K562 (cell line): ENCODE measurements around the gene KRTAP9-2. TPM values are rescaled to one million over a fixed set of nuclear protein-coding genes. Genes with fewer than 3 reads are reported as not detected.

Experiments used
- ATAC-seq: fragments of 200-7000 bp; cut with Tn5 transposase; 3 replicates; pipeline ENCODE4 v1.9.1; 2020; ENCODE audit warnings: moderate library complexity
- BruUV-seq: library from RNA; stranded (reverse); fragments of 400-500 nt; replicated peaks from 2 replicates; lab custom pipeline; 2021; lab: Mats Ljungman, UMichigan
- CTCF ChIA-PET: fragments of 300-600 bp; formaldehyde crosslinking; extraction: SDS; loops from one replicate; lab custom pipeline; 2021; ENCODE audit warnings: low intra/inter-chr PET ratio; lab: Yijun Ruan, JAX
- POLR2A ChIA-PET: fragments of 300-600, 350-650 bp; sonication (Branson Sonifier 250); formaldehyde crosslinking; extraction: SDS; loops from one replicate; lab custom pipeline; 2021; ENCODE audit warnings: antibody characterized with exemption, inconsistent platforms; lab: Yijun Ruan, JAX
- DNase-seq, 4 experiments: peaks; one replicate each; pipeline versions ENCODE4 v3.0.0 to v3.0.0-alpha.2; 2011 to 2018; ENCODE audit warnings: low spot score in 3 of 4, mixed read lengths in 3 of 4; ENCODE audit errors: extremely low read depth in 1 of 4
- FAIRE-seq: peaks from 2 replicates; lab custom pipeline; 2011; peaks lifted over from hg19 to GRCh38; lab: Jason Lieb, UNC
- H2AFZ ChIP-seq: 2 replicates; pipeline ENCODE4 v1.6.0; 2011; ENCODE audit warnings: low read depth, low read length, control low read depth, inconsistent platforms
- H3K27ac ChIP-seq: fragments of 200-600 bp; 3 replicates; pipeline ENCODE4 v1.8.0; 2011; ENCODE audit warnings: low read depth, mild to moderate bottlenecking, control low read depth, inconsistent platforms, low read length, moderate library complexity, mixed read lengths; ENCODE audit errors: extremely low read depth
- H3K27me3 ChIP-seq, 2 experiments: fragments of 300-600 bp in 1 of 2; 2 replicates in 1 of 2; 3 replicates in 1 of 2; pipeline versions ENCODE4 v1.6.0 to v1.8.0; 2011; ENCODE audit warnings: inconsistent platforms in 2 of 2, low read length in 2 of 2, mild to moderate bottlenecking in 1 of 2, mixed read lengths in 1 of 2, moderate library complexity in 1 of 2; ENCODE audit not compliant: control insufficient read depth in 2 of 2, insufficient read depth in 2 of 2
- H3K36me3 ChIP-seq: fragments of 300-600 bp; 3 replicates; pipeline ENCODE4 v1.8.0; 2011; ENCODE audit warnings: mild to moderate bottlenecking, low read length, inconsistent platforms; ENCODE audit not compliant: control insufficient read depth, insufficient read depth
- H3K4me1 ChIP-seq, 2 experiments: fragments of 200-600 bp in 1 of 2; replicated peaks in 1 of 2; 2 replicates in 1 of 2; 3 replicates in 1 of 2; pipeline versions ENCODE4 v1.5.1 to v1.8.0; 2011; ENCODE audit warnings: inconsistent platforms in 2 of 2, low read length in 2 of 2, mild to moderate bottlenecking in 1 of 2, mixed read lengths in 1 of 2, moderate library complexity in 1 of 2; ENCODE audit not compliant: control insufficient read depth in 2 of 2, insufficient read depth in 2 of 2
- H3K4me2 ChIP-seq: 2 replicates; pipeline ENCODE4 v1.6.1; 2011; ENCODE audit warnings: low read length, control low read depth, inconsistent platforms, mixed read lengths; ENCODE audit not compliant: insufficient read depth
- H3K4me3 ChIP-seq: fragments of 200-600 bp; sonication (generic), shearing (Covaris generic); 2 replicates; pipeline ENCODE4 v1.5.1; 2016; ENCODE audit warnings: control low read depth, inconsistent platforms
- H3K79me2 ChIP-seq: fragments of 200-600 bp; 3 replicates; pipeline ENCODE4 v1.8.0; 2011; ENCODE audit warnings: low read length, inconsistent platforms; ENCODE audit not compliant: control insufficient read depth, insufficient read depth
- H3K9ac ChIP-seq, 2 experiments: 2 replicates each; pipeline versions ENCODE4 v1.6.0 to v1.6.1; 2011; ENCODE audit warnings: low read depth in 2 of 2, low read length in 2 of 2, control low read depth in 1 of 2, inconsistent platforms in 1 of 2, mild to moderate bottlenecking in 1 of 2, mixed read lengths in 1 of 2; ENCODE audit not compliant: insufficient read depth in 1 of 2
- H3K9me1 ChIP-seq: one replicate; pipeline ENCODE4 v1.6.0; 2011; ENCODE audit warnings: inconsistent platforms, mild to moderate bottlenecking, low read length, moderate library complexity; ENCODE audit not compliant: control insufficient read depth, insufficient read depth
- H3K9me3 ChIP-seq: replicated peaks from 2 replicates; pipeline ENCODE4 v1.5.1; 2011; ENCODE audit warnings: low read depth, low read length, inconsistent platforms; ENCODE audit not compliant: control insufficient read depth, insufficient read depth
- H4K20me1 ChIP-seq: replicated peaks from 2 replicates; pipeline ENCODE4 v1.6.1; 2011; ENCODE audit warnings: low read length, inconsistent platforms, mixed read lengths; ENCODE audit not compliant: control insufficient read depth, insufficient read depth
- ATF7 ChIP-seq: fragments of 450-650 bp; IDR thresholded peaks from 2 replicates; pipeline ENCODE4 v1.7.1; 2014; ENCODE audit warnings: mild to moderate bottlenecking, moderate library complexity
- CBFA2T2 ChIP-seq: fragments of 450-650 bp; conservative IDR thresholded peaks from 2 replicates; pipeline ENCODE4 v1.6.1; 2017; ENCODE audit warnings: mild to moderate bottlenecking
- CBX5 ChIP-seq: IDR thresholded peaks from 2 replicates; pipeline ENCODE4 v1.6.1; 2014; ENCODE audit warnings: low read depth, borderline replicate concordance
- DNMT1 ChIP-seq: fragments of 450-650 bp; IDR thresholded peaks from 2 replicates; pipeline ENCODE4 v1.6.1; 2016; ENCODE audit warnings: antibody characterized with exemption, mild to moderate bottlenecking
- GABPB2 ChIP-seq: fragments of 250-450 bp; sonication (Bioruptor Pico); conservative IDR thresholded peaks from 2 replicates; pipeline ENCODE4 v1.5.1; 2021; ENCODE audit warnings: mild to moderate bottlenecking
- HOXB6 ChIP-seq: fragments of 250-450 bp; sonication (Bioruptor Pico); IDR thresholded peaks from 2 replicates; pipeline ENCODE4 v1.5.1; 2022; ENCODE audit warnings: mild to moderate bottlenecking, borderline replicate concordance
- KDM2B ChIP-seq: fragments of 250-450 bp; sonication (Bioruptor Pico); IDR thresholded peaks from 2 replicates; pipeline ENCODE4 v1.8.0; 2021; ENCODE audit warnings: mild to moderate bottlenecking, moderate library complexity
- PCBP2 ChIP-seq: fragments of 200-400 bp; formaldehyde crosslinking; IDR thresholded peaks from 2 replicates; pipeline ENCODE4 v1.6.1; 2018; ENCODE audit warnings: low read length, low read depth, mild to moderate bottlenecking, moderate library complexity; ENCODE audit not compliant: poor library complexity, severe bottlenecking
- PTRF ChIP-seq: fragments of 450-650 bp; IDR thresholded peaks from 2 replicates; pipeline ENCODE4 v1.6.1; 2016; ENCODE audit warnings: mild to moderate bottlenecking, missing genetic modification characterization, missing compliant biosample characterization
- SIRT6 ChIP-seq: IDR thresholded peaks from one replicate; pipeline ENCODE4 v1.6.1; 2012; ENCODE audit warnings: low read depth, mild to moderate bottlenecking, control low read depth, inconsistent platforms, low read length, moderate library complexity
- ZNF217 ChIP-seq: sonication (generic); formaldehyde crosslinking; IDR thresholded peaks from 2 replicates; pipeline ENCODE4 v1.8.0; 2022; ENCODE audit warnings: mild to moderate bottlenecking, missing genetic modification reagents
- ZNF232 ChIP-seq: sonication (generic); formaldehyde crosslinking; IDR thresholded peaks from 2 replicates; pipeline ENCODE4 v1.8.0; 2022; ENCODE audit warnings: mild to moderate bottlenecking, missing genetic modification reagents
- ZNF696 ChIP-seq: fragments of 250-450 bp; sonication (Bioruptor Pico); conservative IDR thresholded peaks from 2 replicates; pipeline ENCODE4 v1.4.0; 2020; ENCODE audit warnings: mild to moderate bottlenecking, moderate library complexity
- WGBS: fragments of 100-300 bp; shearing (Covaris generic); methylation state at CpG from one replicate; pipeline ENCODE4 v1.1.6; 2016; ENCODE audit warnings: low coverage, mixed read lengths; ENCODE audit not compliant: insufficient coverage; ENCODE audit errors: missing lambda C conversion rate; 5-methylcytosine and 5-hydroxymethylcytosine counted together
- in situ Hi-C: fragments of 300-500 bp; cut with MboI; formaldehyde crosslinking; loops from 4 replicates; pipeline ENCODE4 v1.15.0; 2018; ENCODE audit warnings: inconsistent platforms, mixed read lengths
- intact Hi-C: fragments of 100-400 bp; cut with micrococcal nuclease; formaldehyde crosslinking; loops from 2 replicates; pipeline ENCODE4 v1.14.2; 2022
- polyA plus RNA-seq, 8 experiments: library from polyadenylated mRNA; depleted of rRNA in 4 of 8; stranded (reverse) in 5 of 8; unstranded in 3 of 8; fragments of >200 nt; fragmentation: Nextera tagmentation in 2 of 8; fragmentation: Illumina TruSeq in 1 of 8; extraction: Ambion mirVana in 2 of 8; extraction: Trizol in 1 of 8; gene quantifications; 2 replicates each; pipeline versions ENCODE4 v1.2.1 to v1.2.3, GENCODE V29; 2011 to 2014; ENCODE audit warnings: inconsistent platforms in 1 of 8, missing spikeins in 1 of 8
- total RNA-seq, 7 experiments: library from RNA; depleted of rRNA in 6 of 7; stranded (reverse); fragments of >200 nt in 6 of 7; fragmentation: Illumina TruSeq in 2 of 7; extraction: Trizol in 2 of 7; gene quantifications; 2 replicates each; pipeline versions ENCODE4 v1.2.1 to v1.2.3, GENCODE V29; 2011 to 2021; ENCODE audit warnings: low replicate concordance in 1 of 7
- TF ChIP-seq, protein P1 (sequence below): fragments of 250-450 bp; sonication (Bioruptor Pico); IDR thresholded peaks from 2 replicates; pipeline ENCODE4 v1.5.0; 2020; ENCODE audit warnings: mild to moderate bottlenecking
- TF ChIP-seq, protein P2 (sequence below): fragments of 450-650 bp; IDR thresholded peaks from 2 replicates; pipeline ENCODE4 v1.6.1; 2016; ENCODE audit warnings: low read depth

KRTAP9-2 gene
- total and polyA plus RNA-seq, 9 of the 15 experiments (the other 6 are each of a cell fraction or from before 2014, with no cell fraction given), result not detected

DNA sequence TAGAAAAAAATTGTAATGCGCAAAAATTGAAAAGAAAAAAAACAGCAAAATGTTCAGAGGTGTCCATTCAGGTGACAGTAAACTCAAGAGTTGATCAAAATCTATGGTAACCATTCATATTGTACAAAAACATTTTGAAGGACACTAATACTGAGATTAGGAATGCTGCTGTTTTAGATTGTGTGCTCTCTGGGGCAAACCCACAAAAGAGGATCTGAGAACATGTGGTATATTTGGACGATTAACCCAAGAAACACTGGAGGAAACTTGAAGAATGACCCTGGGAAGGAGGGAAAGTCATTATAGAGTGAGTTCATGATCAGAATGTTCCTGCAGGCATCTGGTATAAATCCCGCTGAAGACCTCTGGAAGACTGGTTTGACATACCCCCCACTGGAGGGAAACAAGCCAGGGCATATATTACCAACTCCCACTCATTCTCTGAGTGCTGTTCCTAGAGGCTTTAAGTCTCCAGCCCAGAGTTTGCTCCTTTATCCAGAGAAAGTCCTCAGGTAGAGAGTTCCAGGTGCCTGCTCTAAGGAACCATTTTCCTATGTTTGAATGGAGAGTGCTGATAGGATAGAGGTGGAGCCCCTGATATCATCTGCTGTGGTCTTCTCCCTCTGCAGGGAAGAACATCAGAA is 49.6 kb upstream of the KRTAP9-2 start:
- H3K27ac ChIP-seq, result no peak overlapping the region
- no peaks in the 10 kb centered on the region for H3K9me3 ChIP-seq
- H3K4me3 ChIP-seq, result no peak overlapping the region
- ATAC-seq (no peak), FAIRE-seq (no peak), DNase-seq (no peak)
- no TSS peak for BruUV-seq
- in situ Hi-C loops, result no loop called here
- no peaks in the 10 kb centered on the region; the same call in 1 of the 2 replicates for H4K20me1 ChIP-seq
- CTCF ChIA-PET, result no interaction called here
- intact Hi-C loops, result no loop called here
- no peaks in the 10 kb centered on the region for H3K79me2 ChIP-seq
- 0% methylated on average over 3 of the region's 3 CpGs for WGBS
- no peaks in the 10 kb centered on the region for H3K36me3 ChIP-seq
- H3K9ac ChIP-seq, result no peak overlapping the region
- no peak overlapping the region for H2AFZ ChIP-seq
- no peak overlapping the region for H3K4me2 ChIP-seq
- POLR2A ChIA-PET, result no interaction called here
- peaks cover 3 to 10% of the 10 kb centered on the region in 2 experiments; a peak in 3 of 5 replicates for H3K27me3 ChIP-seq
- no peaks in the 10 kb centered on the region for H3K4me1 ChIP-seq
- no peaks in the 10 kb centered on the region for H3K9me1 ChIP-seq
- TF ChIP-seq GABPB2 (CRISPR knock-in tag) (no peak), ATF7 (no peak), ZNF217 (CRISPR knock-in tag) (no peak), PTRF (no peak), KDM2B (no peak), ZNF696 (CRISPR knock-in tag) (no peak), SIRT6 (no peak), ZNF232 (CRISPR knock-in tag) (no peak), CBX5 (no peak), PCBP2 (no peak), HOXB6 (CRISPR knock-in tag) (no peak), DNMT1 (no peak), CBFA2T2 (no peak)
- TF ChIP-seq, protein P1, sequence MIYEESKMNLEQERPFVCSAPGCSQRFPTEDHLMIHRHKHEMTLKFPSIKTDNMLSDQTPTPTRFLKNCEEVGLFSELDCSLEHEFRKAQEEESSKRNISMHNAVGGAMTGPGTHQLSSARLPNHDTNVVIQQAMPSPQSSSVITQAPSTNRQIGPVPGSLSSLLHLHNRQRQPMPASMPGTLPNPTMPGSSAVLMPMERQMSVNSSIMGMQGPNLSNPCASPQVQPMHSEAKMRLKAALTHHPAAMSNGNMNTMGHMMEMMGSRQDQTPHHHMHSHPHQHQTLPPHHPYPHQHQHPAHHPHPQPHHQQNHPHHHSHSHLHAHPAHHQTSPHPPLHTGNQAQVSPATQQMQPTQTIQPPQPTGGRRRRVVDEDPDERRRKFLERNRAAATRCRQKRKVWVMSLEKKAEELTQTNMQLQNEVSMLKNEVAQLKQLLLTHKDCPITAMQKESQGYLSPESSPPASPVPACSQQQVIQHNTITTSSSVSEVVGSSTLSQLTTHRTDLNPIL (CRISPR knock-in tag), result no peak
- TF ChIP-seq, protein P2, sequence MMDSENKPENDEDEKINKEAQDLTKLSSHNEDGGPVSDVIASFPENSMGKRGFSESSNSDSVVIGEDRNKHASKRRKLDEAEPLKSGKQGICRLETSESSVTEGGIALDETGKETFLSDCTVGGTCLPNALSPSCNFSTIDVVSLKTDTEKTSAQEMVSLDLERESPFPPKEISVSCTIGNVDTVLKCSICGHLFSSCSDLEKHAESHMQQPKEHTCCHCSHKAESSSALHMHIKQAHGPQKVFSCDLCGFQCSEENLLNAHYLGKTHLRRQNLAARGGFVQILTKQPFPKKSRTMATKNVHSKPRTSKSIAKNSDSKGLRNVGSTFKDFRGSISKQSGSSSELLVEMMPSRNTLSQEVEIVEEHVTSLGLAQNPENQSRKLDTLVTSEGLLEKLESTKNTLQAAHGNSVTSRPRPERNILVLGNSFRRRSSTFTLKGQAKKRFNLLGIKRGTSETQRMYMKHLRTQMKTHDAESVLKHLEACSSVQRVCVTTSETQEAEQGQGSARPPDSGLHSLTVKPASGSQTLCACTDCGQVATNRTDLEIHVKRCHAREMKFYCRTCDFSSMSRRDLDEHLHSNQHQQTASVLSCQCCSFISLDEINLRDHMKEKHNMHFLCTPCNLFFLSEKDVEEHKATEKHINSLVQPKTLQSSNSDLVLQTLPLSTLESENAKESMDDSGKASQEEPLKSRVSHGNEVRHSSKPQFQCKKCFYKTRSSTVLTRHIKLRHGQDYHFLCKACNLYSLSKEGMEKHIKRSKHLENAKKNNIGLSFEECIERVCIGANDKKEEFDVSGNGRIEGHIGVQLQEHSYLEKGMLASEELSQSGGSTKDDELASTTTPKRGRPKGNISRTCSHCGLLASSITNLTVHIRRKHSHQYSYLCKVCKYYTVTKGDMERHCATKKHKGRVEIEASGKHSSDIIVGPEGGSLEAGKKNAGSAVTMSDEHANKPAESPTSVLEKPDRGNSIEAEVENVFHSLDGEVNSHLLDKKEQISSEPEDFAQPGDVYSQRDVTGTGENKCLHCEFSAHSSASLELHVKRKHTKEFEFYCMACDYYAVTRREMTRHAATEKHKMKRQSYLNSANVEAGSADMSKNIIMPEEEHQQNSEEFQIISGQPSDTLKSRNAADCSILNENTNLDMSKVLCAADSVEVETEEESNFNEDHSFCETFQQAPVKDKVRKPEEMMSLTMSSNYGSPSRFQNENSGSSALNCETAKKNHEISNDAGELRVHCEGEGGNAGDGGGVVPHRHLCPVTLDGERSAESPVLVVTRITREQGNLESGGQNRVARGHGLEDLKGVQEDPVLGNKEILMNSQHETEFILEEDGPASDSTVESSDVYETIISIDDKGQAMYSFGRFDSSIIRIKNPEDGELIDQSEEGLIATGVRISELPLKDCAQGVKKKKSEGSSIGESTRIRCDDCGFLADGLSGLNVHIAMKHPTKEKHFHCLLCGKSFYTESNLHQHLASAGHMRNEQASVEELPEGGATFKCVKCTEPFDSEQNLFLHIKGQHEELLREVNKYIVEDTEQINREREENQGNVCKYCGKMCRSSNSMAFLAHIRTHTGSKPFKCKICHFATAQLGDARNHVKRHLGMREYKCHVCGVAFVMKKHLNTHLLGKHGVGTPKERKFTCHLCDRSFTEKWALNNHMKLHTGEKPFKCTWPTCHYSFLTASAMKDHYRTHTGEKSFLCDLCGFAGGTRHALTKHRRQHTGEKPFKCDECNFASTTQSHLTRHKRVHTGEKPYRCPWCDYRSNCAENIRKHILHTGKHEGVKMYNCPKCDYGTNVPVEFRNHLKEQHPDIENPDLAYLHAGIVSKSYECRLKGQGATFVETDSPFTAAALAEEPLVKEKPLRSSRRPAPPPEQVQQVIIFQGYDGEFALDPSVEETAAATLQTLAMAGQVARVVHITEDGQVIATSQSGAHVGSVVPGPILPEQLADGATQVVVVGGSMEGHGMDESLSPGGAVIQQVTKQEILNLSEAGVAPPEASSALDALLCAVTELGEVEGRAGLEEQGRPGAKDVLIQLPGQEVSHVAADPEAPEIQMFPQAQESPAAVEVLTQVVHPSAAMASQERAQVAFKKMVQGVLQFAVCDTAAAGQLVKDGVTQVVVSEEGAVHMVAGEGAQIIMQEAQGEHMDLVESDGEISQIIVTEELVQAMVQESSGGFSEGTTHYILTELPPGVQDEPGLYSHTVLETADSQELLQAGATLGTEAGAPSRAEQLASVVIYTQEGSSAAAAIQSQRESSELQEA, result no peak
